Neural cell (in vitro differentiated cells): Measurements from ENCODE around the gene SETBP1.

Source experiments
- EP300 ChIP-seq: fragments of 450-650 bp; conservative IDR thresholded peaks from 2 replicates; pipeline ENCODE4 v1.6.1; 2014; ENCODE audit warnings: antibody characterized with exemption, mild to moderate bottlenecking, moderate library complexity; ENCODE audit not compliant: poor library complexity, severe bottlenecking
- EZH2 ChIP-seq: fragments of 200-600, 300-800 bp; shearing (Covaris generic), sonication (generic); IDR thresholded peaks from 2 replicates; pipeline ENCODE4 v1.6.1; 2014; ENCODE audit warnings: antibody characterized with exemption, low read length, borderline replicate concordance, mild to moderate bottlenecking; ENCODE audit not compliant: insufficient read depth, poor library complexity, severe bottlenecking
- POLR2AphosphoS5 ChIP-seq: IDR thresholded peaks from 2 replicates; pipeline ENCODE4 v1.6.1; 2012
- RAD21 ChIP-seq: fragments of 450-650 bp; conservative IDR thresholded peaks from 2 replicates; pipeline ENCODE4 v1.6.1; 2014; ENCODE audit warnings: antibody characterized with exemption, mild to moderate bottlenecking, moderate library complexity
- SMC3 ChIP-seq: fragments of 450-650 bp; conservative IDR thresholded peaks from 2 replicates; pipeline ENCODE4 v1.6.1; 2014; ENCODE audit warnings: antibody characterized with exemption, mild to moderate bottlenecking, moderate library complexity; ENCODE audit not compliant: poor library complexity
- TAF1 ChIP-seq: IDR thresholded peaks from 2 replicates; pipeline ENCODE4 v1.6.1; 2012; ENCODE audit warnings: low read depth
- TF ChIP-seq, protein P1 (sequence below): fragments of 450-650 bp; IDR thresholded peaks from 2 replicates; pipeline ENCODE4 v1.5.1; 2014; ENCODE audit warnings: antibody characterized with exemption, mild to moderate bottlenecking, moderate library complexity; ENCODE audit not compliant: poor library complexity, severe bottlenecking
- TF ChIP-seq, protein P2 (sequence below): IDR thresholded peaks from 2 replicates; pipeline ENCODE4 v1.6.1; 2012; ENCODE audit warnings: borderline replicate concordance

DNA sequence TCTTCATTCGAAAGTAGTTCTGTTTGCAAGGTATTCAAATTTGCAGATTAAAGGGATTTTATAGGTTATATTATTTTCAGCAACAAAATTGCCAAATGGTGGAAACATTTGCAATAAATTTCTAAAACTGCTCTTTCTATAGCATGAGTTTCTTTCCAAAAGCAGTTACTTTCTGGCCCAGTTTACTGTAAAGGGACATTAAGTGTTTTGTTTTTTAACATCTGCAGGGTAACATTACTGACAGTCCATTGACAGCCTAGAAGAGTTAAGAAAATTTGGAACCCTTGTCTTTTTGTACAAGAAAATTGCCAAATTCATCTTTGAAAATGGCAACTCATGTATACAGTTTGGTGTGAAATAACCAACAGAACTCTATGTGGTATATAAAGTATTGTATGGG, 375.1 kb downstream of the SETBP1 start:
- no peak for TF ChIP-seq EP300
- TF ChIP-seq, protein P1, sequence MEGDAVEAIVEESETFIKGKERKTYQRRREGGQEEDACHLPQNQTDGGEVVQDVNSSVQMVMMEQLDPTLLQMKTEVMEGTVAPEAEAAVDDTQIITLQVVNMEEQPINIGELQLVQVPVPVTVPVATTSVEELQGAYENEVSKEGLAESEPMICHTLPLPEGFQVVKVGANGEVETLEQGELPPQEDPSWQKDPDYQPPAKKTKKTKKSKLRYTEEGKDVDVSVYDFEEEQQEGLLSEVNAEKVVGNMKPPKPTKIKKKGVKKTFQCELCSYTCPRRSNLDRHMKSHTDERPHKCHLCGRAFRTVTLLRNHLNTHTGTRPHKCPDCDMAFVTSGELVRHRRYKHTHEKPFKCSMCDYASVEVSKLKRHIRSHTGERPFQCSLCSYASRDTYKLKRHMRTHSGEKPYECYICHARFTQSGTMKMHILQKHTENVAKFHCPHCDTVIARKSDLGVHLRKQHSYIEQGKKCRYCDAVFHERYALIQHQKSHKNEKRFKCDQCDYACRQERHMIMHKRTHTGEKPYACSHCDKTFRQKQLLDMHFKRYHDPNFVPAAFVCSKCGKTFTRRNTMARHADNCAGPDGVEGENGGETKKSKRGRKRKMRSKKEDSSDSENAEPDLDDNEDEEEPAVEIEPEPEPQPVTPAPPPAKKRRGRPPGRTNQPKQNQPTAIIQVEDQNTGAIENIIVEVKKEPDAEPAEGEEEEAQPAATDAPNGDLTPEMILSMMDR: no peak
- TF ChIP-seq EZH2: no peak
- TF ChIP-seq POLR2AphosphoS5: no peak
- TF ChIP-seq, protein P2, sequence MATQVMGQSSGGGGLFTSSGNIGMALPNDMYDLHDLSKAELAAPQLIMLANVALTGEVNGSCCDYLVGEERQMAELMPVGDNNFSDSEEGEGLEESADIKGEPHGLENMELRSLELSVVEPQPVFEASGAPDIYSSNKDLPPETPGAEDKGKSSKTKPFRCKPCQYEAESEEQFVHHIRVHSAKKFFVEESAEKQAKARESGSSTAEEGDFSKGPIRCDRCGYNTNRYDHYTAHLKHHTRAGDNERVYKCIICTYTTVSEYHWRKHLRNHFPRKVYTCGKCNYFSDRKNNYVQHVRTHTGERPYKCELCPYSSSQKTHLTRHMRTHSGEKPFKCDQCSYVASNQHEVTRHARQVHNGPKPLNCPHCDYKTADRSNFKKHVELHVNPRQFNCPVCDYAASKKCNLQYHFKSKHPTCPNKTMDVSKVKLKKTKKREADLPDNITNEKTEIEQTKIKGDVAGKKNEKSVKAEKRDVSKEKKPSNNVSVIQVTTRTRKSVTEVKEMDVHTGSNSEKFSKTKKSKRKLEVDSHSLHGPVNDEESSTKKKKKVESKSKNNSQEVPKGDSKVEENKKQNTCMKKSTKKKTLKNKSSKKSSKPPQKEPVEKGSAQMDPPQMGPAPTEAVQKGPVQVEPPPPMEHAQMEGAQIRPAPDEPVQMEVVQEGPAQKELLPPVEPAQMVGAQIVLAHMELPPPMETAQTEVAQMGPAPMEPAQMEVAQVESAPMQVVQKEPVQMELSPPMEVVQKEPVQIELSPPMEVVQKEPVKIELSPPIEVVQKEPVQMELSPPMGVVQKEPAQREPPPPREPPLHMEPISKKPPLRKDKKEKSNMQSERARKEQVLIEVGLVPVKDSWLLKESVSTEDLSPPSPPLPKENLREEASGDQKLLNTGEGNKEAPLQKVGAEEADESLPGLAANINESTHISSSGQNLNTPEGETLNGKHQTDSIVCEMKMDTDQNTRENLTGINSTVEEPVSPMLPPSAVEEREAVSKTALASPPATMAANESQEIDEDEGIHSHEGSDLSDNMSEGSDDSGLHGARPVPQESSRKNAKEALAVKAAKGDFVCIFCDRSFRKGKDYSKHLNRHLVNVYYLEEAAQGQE: no peak
- TF ChIP-seq TAF1: no peak
- TF ChIP-seq RAD21: no peak
- TF ChIP-seq SMC3: no peak
